ENCODE results near the gene BTG4.
A peak's percentile ranks its signal among the peaks of the same experiment; 100 is the strongest.

Gene BTG4

DNA sequence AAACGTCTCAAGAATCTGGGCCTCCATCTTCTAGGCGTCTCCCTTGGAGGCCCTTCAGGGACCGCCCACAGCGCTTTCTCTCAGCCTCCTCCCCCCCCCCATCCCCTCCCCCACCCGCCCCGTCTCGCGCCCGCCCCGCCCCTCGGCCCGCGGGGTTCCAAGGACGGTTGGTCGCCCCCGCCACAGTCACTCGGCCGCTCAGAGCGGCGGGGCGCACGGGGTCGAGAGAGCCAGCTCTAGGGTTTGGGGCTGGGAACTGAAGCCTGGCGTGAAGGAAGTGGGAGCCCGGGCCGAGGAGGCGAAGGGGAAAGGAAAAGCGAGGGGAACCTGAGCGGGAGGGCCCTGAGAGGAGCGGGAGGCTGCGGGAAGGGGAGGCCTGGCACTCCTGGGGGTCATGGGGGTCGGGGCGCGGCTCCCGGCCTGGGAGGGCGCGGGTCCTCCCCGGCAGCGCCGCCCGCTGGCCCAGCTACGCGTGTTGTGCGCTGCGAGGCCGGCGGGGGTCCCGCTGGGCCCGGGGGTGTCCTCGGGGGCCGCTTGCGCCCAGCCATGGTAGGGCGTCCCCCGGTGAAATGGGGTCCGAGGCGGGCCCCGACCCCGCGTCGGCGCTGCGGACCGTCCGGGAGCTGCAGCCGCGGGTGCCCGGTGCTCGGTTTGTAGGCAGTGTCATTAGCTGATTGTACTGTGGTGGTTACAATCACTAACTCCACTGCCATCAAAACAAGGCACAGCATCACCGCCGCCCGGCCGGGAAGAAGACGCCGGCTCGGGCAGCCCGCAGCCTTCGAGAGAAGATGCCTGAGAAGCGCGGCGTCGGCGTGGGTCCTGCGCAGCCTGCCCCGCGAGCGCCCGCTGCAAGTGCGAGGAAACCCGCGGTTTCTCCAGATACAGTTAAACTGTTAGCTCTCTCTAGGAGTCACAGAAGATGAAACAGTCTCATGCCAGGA is at the start of gene BTG4:
TSS of gene BTG4 (minus strand) at position 91 of the 944 bp plus-strand sequence. CDS start 13,610 bp downstream, outside the sequence.
- DNase-seq, result peak; percentile 48

- DNase-seq, result no peak
These were observed 49.7 kb upstream of the BTG4 start for GRCh38 chr11:111561791-111562325.

GRCh38 chr11:111561306-111561705 is 49.1 kb upstream of the BTG4 start:
- no peak for DNase-seq

DNA sequence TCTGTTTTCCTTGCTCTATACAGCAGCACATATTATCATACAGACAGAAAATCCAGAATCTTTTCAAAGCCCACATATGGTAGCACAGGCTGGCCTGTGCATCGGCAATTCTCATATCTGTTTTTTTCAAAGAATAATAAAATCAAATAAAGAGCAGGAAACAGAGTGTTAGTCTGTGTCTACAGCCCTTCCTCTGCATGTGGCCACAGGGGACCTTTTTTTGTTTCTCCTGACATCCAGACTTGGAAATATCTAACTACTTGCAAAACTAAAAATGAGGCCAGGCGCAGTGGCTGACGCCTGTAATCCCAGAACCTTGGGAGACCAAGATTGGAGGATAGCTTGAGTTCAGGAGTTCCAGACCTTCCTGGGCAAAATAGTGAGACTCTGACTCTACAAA is 48.6 kb upstream of the BTG4 start:
- no peak for DNase-seq

DNA sequence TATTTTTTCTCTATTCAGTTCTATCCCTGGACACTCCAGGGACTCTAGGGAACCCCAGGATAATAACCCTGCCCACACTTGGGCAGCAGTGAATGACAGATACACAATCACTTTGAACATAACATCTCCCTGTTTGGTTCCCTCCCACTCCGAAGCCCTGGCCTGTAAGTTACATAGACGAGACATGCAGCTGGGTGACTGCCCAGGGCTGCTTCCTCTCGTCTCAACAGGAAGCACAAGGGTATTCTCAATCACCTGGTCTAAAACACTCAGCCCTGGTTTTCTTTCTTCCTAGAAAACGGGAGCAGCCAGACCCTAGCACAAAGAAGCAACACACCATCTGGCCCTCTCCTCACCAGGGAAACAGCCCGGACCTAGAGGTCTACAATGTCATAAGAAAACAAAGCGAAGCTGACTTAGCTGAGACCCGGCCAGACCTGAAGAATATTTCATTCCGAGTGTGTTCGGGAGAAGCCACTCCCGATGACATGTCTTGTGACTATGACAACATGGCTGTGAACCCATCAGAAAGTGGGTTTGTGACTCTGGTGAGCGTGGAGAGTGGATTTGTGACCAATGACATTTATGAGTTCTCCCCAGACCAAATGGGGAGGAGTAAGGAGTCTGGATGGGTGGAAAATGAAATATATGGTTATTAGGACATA is 47.7 kb upstream of the BTG4 start:
- no peak for DNase-seq

DNA sequence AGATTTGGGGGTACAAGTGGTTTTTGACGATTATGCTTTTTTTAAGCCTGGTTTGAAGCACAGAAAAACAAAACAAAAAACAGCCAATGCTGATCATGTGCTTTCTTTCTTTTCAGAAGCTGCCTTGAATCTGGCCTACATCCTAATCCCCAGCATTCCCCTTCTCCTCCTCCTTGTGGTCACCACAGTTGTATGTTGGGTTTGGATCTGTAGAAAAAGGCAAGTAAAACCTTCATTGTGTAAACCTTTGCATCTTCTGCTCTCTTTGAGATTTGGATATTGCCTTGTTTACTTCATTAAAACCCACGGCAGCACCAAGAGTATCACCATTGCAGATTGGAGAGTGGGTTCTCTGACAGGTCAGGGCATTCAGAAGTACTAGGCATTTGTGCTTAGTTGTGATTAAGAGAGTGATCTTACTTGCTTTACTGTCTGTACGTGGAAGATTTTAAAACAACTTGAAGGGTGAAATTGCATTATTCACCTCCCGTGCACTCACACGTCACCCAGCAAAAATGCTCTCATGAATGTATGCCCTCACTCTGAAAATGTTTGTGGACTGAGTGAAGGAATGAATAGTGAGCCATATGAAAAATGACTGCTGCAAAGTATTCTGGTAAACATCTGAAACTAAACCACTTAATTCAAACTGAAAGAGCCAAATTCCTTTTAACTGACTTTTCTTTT is 45.4 kb upstream of the BTG4 start:
- no peak for DNase-seq

- DNase-seq, result no peak
These were observed 43.1 kb upstream of the BTG4 start for GRCh38 chr11:111555255-111555654.

GRCh38 chr11:111554532-111554931 is 42.3 kb upstream of the BTG4 start:
- no peak for DNase-seq

DNA sequence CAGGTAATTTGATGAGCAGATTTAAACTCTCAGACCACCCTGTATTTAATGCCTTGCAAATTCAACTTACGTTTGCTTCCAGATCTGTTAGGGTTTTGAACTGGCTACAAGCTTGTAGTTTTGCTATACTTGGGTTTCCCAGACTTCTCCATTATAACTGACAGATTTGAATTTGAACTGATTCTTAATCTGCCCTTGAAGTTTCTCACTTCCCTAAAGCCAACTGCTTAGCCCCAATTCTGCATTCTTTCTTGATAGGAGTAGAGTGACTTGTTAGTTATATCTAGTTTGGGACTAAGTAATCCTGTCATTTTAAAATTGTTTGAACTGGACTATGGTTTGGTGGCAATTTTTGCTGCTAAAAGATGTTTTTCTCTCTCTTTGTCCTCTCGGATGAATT is 38.1 kb upstream of the BTG4 start:
- no peak for DNase-seq

DNA sequence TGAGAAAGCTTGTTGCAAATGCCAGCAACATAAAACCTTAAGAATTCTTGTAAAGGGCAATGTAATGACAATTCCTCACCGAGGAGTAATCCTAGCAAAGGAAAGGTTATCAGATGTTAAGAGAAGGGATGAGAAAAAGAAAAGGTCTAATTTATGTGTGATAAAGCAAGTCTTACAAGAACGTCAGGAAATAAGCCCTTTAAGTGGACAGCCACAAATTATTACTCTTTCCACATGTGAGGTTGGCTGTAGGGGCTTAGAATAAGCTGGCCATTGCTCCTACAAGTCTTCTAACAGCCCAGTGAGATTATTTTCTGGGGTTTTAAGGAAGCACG is 37.6 kb upstream of the BTG4 start:
- no peak for DNase-seq

- DNase-seq, result no peak
These were observed 37.1 kb upstream of the BTG4 start for GRCh38 chr11:111549196-111549868.

DNA sequence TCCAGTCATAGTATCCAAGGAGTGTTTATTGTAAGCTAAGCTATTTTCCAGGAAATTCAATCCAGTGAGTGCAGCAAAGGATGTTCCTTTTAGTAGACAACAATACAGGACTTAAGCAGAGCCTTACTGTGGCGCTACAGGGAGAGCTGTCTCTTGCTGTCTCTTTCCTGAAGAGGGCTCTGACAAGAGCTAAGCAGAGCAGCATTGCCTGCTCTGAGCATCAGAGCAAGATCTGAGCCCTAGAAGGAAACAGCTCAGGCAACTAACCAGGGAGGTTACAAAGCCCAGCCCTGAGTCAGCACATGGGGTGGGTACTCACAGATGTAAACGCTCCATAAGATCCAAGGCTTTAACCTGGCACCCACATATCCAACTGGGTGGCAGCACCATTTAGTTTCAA is 36.3 kb upstream of the BTG4 start:
- DNase-seq, result no peak

- no peak for DNase-seq
These were observed 30.6 kb upstream of the BTG4 start for GRCh38 chr11:111542606-111543275.

DNA sequence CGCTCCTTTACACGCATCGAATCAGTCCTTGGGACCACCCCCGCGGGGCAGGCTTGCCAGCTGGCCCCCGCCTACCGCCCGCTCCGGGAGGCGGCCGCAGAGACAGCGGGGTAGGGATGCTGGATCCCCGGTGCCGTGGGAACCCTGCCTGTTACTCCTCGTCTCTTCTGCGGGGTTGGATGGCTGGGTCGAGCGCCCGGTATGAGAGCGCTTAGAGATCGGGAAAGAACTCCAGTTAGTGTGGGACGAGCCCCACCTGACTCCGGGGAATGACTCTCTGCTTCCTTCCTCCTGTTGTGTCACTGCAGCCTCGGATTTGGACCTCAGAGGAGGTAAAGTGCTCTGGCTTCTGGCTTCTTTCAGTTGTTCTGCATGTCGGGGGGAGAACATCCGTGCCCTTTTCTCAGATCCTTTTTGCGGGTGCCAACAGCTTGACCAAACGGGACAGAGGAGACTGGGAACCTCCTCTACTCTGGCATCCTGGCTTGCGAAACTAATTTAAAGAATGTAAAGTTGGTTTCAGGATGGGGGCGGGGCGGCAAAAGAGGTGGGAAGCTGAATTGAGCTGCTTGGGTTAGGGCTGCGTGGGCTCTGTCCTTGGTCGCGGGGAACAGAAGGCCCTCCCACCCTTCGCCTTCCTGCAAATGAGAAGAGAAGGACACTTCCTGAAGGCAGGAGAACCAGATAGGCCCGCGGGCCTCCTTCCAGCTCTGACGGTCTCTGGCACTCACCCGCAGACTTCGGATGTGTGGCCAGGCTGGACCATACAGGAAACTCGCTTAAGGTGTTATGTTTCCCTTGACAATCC is 29.3 kb upstream of the BTG4 start:
- DNase-seq, result no peak

- no peak for DNase-seq
These were observed 28.7 kb upstream of the BTG4 start for GRCh38 chr11:111540937-111541253.

- DNase-seq, result peak; percentile 36
These were observed 28.1 kb upstream of the BTG4 start, which contains the start of gene LAYN for GRCh38 chr11:111540114-111540936. Gene LAYN, plus strand, starts transcription at chr11:111540720. Its CDS starts 124 bp downstream, at chr11:111540844.

DNA sequence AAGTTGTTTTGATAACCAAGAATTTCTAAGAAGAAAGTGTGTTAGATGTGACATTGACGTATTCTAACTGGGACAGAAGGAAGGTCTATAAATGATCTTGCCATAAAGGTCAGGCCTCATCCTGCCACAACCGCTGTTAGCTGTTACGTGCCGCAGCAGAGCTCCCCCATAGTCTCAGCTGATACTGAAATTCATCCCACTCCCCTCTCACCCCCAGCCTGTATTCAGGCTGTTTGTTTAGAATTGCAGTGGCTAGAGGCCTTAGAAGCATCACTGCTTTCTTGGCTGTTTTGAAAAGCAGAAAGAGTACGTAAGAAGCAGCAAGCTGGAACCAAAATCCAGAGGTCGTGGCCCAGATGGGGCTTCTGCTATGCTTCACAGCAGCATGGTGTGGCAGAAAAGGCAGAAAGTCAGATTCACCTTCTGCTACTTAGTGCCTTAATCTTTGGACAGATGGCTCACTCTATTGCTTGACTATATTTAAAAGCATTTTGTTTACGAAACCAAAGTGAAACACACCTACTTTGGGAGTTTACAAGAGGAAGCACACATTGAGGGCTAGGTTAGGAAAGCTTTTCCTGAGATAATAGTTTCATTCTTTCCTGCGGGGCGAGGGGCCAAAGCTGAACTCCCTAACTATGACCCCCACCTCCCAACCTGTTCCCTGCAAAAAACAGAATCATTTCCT is 27.4 kb upstream of the BTG4 start:
- DNase-seq, result peak; percentile 22

DNA sequence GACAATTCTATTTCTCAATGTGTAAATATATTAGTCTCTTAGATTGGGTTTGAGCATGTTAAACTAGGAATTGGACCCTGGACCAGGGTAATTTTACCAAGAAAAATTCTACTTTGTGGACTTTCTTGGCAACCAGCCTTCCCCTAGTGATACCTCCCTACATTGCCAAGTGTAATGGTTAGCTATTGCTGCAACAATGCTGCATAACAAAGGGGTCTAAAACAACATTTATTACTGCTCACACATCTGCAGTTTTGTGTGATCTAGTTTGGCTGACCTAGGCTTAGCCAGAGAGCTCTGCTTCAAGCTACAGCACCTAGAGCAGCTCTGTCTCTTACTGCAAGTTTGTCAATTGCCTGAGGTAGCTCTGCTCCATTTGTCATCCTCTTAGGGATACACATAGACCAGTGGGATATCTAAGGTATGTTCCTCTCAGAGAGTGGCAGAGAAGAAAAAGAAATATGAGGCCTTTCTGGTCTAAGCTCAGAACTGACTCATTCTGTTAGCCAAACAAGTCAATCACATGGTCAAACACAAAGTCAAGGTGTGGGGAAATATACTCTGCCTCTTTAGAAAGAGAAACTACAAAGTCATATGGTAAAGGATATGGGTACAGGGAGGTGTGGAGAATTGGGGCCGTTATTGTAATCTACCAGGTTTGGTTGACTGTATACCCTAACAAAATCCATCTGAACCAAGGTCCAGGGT is 26.4 kb upstream of the BTG4 start:
- DNase-seq, result no peak

- no peak for DNase-seq
These were observed 25.2 kb upstream of the BTG4 start for GRCh38 chr11:111537336-111537860.
